NCI-H1694 treated with DMSO at 0.1 percent for 48 hours (cell line): ENCODE measurements around the gene USP13.

ENCODE experiments used
- DNase-seq: peaks from one replicate; lab custom pipeline; 2025; lab: John Stamatoyannopoulos, UW

USP13 gene

GRCh38 chr3:179697736-179698332, 45.0 kb downstream of the USP13 start:
- no peak for DNase-seq

DNA sequence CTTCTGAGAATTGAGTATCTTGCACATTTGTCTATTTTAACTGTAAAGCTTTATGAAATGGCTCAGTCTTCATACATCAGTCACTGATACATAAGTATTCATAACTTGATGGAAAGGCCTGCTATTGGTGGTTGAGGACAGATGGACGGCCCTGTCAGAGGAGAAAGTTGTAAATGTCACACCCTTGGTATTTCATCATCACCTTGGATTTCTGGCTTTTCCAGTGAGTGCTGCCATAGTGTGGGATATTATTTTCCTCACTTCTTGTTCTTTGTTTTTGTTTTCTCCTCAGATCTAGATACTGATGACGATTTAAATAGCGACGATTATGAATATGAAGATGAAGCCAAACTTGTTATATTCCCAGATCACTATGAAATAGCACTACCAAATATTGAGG, 47.9 kb downstream of the USP13 start:
- no peak for DNase-seq

DNA sequence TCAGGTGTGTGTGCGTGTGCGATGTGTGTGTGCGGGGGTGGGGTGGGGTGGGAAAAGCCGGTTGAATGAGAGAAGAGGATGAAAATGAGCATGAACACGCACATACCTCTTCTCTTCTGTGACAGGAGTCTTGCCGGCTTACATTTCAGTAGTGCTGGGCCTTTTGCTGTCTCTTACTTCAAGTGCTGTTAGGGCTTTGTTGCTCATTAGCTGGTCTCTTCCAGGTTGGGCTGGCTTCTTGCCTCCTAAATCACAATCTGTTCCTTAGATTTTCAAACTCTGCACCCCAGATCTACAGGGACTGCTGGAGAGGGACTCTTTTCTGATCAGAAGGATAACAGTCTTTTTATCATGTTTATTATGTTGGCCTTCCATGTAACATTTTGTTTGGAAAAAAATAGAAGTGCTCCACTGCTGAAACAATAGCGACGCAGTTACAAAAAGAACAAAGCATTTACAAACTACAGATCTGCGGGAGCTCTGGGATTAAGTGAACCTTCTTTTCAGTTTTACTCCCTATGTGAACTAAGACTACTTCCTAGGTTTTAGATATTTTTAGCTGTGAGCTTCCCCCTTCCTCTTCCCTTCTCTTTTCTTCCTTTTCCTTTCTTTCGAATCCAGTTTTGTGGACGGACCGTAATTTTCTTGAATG, 48.5 kb downstream of the USP13 start:
- no peak for DNase-seq

- no peak for DNase-seq
These were observed 49.6 kb downstream of the USP13 start for GRCh38 chr3:179702271-179702947.

- no peak for DNase-seq
These were observed 51.0 kb downstream of the USP13 start for GRCh38 chr3:179703816-179704215.

- DNase-seq = no peak
These were observed 53.4 kb downstream of the USP13 start for GRCh38 chr3:179706233-179706632.

DNA sequence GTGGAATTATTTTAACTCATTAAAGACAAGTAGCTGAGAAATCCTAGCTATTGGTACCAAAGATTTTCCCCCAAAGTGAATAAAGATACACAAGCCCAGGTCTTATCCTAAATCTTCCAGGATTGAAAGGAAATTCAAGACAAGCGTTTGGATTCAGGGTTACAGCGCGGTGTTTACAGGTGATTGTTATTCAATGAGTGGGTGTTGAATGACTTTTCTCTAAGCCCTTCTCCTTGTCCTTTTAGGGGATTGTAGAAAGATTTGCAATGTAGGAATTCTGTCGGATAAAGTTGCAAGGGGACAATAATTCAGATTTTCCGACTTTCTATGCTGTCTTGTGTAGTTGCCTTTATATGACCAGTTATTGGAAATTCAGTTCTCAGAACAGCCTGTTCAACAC, 57.2 kb downstream of the USP13 start:
- DNase-seq = no peak

DNA sequence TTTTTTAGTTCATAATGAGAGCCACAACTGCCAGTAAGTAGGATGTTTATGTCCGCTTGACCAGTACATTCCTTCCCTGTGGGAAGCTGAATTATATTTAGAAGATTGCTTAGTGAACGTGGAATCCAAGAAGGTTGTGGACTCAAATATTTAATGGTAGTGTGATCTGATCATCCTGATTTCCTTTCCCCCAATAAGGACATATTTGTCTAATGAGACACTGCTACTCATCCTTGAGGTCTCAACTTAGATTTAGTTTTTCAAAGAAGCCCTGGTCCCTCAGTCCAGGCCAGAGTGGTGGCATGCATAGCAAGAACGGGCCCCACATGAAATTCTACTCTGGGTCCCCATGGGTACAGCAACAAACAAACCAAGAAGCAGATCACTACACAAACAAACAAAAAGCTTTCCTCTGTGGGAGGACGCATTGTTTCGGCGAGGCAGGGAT, 60.8 kb downstream of the USP13 start:
- DNase-seq = no peak

- no peak for DNase-seq
These were observed 62.7 kb downstream of the USP13 start for GRCh38 chr3:179715582-179715981.

- DNase-seq = no peak
These were observed 63.4 kb downstream of the USP13 start for GRCh38 chr3:179716226-179716625.

DNA sequence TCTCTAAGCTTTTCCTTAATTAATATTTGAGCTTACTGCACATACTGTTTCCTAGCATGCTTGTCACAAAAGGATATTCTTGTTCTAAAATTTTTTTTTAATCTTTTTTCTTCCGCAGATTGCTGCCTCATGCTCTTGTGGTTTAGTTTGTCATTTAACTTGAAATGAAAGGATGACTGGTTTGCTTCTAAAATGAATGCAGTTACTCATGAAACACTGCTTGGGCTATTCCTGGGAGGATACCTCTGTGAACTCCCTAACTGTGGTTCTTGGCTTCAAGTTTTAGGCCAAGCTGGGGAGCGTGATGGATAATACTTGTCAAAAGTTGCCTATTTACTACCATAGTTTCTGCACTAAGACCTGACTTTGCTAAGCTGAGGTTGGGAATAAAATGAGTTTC, 64.0 kb downstream of the USP13 start:
- no peak for DNase-seq

GRCh38 chr3:179717219-179717618, 64.4 kb downstream of the USP13 start:
- DNase-seq = no peak

DNA sequence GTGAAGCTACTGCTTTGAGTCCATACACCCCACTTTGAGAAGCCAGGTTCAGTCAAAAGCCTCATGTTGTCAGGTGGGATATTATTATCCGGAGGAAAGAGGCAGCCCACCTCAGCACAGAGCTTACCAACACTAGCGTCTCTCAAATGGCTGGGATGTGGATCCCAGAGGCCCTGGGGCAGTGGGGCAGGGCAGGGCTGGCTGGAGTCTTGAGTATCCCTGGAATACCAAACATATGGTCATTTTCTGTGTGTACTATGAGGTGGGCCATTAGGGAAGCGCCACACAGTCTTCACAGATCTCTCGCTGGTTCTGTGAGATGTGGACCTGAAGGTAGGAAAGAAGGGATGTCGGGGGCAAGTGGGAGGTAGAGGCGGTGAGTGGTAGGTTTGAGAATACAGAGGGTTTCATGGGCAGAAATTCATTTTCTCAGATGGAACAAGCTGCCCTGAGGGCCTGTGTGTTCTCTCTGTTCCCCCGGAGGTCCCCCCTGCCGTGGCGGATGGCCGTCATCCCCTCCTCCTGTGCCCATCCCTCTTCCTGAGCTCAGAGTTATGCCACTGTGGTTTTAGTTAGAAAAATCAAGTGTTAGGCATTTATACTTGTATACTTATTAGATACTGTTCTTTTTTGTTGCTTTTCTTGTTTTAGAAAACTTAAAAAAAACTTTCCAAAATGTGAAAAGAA, 66.4 kb downstream of the USP13 start:
- no peak for DNase-seq

DNA sequence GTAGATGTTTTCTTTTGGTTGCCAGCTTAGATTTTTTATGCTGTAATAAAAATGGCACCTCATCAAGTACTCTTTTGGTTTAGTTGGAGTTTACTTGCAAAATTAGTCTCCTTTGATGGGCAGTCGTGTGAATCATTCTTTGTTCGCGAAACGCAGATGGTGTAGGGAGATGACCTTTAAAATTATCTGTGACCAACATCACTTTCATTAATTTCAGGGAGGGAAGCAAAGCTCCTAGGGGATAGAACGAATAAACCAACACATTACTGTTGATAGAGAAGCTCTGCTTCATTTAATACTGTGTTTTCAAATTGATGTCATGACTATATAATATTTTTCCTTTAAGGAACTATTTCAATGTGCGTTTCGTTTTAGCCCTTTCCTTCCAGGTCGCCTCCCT, 67.4 kb downstream of the USP13 start:
- DNase-seq = no peak

DNA sequence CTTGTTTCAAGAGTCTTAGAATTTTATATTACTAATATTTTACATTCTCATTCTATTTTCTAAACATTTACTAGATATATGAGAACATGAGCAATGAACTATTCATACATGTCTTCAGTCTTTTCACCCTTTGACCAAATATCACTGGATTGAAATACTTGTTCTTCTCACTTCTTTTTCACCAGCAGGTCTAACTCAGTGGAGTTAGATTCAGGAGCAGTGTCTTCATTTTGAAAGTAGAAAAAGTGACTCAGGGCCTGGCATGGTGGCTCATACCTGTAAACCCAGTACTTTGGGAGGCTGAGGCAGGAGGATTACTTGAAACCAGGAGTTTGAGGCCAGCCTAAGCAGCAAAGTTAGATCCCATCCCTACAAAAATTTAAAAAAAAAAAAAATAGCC, 70.8 kb downstream of the USP13 start:
- no peak for DNase-seq

DNA sequence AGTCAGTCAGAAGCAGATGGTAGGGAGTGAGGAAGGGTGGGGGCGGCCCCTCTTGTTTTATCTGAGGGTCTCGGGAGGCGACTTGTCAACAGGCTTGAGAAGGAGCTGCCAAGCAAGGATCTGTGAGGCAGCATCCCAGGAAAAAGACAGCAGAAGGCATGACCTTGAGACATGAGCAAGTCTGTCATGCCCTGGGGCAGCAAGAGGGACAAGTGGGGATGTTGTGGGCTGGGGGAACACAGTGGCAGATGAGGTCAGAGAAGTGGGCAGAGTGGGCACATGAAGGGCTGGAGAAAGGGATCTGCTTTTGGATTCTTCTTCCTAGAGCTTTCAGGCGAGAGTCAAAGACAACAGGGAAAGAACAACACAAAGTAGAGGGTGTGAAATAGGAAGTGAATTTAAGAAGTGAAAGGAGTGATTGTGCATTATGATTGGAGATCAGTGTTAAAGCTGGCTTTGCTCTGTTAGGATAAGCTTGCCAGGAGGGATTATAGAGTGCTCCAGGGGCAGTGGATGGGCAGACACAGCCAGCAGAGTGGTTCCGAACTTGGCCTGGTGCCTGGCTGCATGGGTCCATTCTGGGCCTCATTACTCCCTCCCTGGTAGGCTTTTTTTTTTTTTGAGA, 73.3 kb downstream of the USP13 start:
- no peak for DNase-seq

DNA sequence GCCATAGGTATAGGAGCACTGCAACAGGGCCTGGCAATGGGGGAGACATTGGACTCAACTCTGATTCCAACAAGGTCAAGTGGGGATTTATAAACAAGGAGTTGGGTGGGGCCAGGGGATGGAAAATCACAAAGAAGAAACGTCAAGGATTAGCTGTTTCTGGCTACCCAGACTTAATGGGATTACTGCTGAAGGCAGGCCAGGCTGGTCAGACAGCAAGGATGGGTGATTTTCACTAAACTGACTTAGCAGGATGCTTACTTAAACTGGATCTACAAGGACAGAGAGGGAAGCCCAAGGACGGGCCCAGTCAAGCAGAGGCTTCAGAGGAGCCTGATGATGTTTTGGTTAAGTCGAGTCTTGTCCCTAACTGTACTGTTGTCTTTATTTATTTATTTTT, 76.2 kb downstream of the USP13 start:
- no peak for DNase-seq

DNA sequence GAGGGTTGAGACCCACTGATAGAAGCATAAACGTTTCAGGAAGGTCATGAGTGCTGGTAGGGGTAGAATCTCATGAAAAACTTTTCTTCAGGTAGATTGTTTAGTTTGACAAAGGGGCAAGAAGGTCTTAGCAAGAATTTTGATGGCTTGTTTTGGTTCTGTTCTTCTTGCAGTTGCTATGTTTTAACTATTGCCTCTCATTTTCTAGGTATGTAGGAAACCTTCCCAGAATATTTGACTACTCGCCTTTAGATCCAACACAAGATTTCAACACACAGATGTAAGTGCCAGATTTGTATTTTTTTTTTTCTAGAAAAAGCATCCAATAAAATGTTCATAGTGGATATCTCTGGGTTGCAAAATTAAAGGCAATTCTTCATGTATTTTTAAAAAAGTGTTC, 77.1 kb downstream of the USP13 start:
- DNase-seq = no peak

GRCh38 chr3:179730506-179730905, 77.7 kb downstream of the USP13 start:
- no peak for DNase-seq

- DNase-seq = no peak
These were observed 78.7 kb downstream of the USP13 start for GRCh38 chr3:179731544-179731943.

GRCh38 chr3:179732661-179733348, 80.0 kb downstream of the USP13 start:
- DNase-seq = no peak

DNA sequence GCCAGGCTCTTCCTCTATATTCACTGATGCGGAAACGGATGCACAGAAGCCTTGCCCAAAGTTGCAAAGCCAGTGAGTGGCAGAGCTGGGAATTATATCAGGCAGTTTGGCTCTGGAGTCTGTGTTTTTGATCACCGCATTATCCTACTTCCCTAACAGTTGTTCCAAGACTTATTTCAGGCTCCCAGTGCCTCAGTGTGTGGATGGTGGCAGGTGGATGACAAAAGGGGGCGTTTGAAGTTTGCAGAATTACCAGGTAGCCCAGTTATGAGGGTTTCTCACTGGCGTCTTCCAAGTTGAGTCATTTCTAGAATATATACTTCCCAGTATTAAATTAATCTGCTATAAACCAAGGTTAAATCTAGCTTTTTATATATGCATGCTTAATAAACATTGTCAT, 81.0 kb downstream of the USP13 start:
- no peak for DNase-seq
